HG03039 (cell line): Measurements from ENCODE around the gene WDHD1.
"Not testable (repeated sequence)": the region's sequence is repeated elsewhere in the genome, so short reads cannot be mapped to it uniquely, and the experiment has no call there.

ENCODE experiments used
- ATAC-seq: cut with Tn5 transposase; IDR thresholded peaks from one replicate; pipeline ENCODE4 v1.9.1; 2021; ENCODE audit warnings: mild to moderate bottlenecking, moderate library complexity; ENCODE audit not compliant: unreplicated experiment

WDHD1 gene, protein sequence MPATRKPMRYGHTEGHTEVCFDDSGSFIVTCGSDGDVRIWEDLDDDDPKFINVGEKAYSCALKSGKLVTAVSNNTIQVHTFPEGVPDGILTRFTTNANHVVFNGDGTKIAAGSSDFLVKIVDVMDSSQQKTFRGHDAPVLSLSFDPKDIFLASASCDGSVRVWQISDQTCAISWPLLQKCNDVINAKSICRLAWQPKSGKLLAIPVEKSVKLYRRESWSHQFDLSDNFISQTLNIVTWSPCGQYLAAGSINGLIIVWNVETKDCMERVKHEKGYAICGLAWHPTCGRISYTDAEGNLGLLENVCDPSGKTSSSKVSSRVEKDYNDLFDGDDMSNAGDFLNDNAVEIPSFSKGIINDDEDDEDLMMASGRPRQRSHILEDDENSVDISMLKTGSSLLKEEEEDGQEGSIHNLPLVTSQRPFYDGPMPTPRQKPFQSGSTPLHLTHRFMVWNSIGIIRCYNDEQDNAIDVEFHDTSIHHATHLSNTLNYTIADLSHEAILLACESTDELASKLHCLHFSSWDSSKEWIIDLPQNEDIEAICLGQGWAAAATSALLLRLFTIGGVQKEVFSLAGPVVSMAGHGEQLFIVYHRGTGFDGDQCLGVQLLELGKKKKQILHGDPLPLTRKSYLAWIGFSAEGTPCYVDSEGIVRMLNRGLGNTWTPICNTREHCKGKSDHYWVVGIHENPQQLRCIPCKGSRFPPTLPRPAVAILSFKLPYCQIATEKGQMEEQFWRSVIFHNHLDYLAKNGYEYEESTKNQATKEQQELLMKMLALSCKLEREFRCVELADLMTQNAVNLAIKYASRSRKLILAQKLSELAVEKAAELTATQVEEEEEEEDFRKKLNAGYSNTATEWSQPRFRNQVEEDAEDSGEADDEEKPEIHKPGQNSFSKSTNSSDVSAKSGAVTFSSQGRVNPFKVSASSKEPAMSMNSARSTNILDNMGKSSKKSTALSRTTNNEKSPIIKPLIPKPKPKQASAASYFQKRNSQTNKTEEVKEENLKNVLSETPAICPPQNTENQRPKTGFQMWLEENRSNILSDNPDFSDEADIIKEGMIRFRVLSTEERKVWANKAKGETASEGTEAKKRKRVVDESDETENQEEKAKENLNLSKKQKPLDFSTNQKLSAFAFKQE

DNA sequence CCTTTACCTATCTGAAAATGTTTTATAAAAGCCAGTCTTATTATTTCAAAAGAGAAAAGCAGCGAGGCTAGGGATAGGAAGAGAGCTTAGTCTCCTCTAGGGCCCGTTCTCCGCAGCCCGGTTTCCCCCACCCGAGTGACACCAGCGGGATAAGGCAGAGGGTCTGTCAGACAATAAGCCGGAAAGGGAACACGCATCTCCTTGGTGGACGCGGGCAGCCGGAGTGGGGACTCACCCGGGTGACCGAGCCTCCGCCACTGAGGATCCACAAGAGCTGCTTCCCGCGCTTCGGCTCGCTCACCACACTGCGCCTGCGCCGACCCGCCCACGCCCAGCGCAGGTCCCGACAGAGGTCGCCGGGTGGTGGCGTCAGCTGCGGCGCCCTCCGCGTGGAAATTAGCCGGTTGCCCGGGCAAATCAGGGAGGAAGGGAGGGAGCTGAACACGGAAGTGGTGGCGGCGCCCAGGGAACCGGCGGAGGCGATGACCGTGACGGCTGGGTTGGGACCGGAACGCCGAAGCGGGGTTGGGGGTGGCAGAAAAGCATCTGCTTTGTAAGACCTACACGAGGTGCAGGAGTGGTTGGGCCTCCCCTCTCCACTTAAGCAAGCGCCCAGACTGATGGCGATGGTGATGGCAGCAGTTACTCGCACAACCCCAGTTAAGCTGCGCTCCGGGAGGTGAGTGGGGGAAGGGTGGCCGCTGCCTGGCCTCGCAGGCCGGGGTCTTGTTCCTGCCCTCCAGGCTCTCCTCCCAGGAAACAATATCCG lies at the start of gene WDHD1, which contains the start of gene SOCS4:
Gene WDHD1, minus strand, starts transcription at position 307 of the 769 bp plus-strand sequence. CDS start 312 bp downstream, outside the sequence.
Gene SOCS4, plus strand, starts transcription at position 444 of the 769 bp plus-strand sequence. CDS start 15,806 bp downstream, outside the sequence.
- peak; percentile 87 for ATAC-seq

DNA sequence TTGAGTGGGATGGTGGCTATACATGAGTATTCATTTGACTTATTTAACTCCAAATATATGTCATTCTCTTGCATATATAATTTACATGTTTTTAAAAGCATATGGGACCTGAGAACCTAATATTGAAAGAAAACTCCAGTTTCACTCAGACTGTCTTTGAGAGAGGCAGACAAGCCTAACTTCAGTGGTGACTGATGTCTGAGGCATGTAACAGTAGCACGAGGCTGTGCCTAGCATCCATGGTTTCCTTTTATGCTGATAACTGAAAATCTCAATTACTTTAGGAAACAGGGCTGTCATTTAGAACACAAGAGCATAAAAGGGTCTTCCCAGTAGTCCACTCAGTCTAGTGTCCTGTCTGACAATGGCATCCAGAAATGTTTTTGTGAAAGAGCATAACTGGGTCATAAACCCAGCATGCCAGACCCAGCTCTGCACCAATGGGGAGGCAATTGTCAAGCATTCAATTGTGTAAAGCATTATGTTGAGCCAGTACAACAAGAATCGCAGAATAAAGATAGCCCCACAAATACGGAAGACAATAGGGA lies 48.8 kb upstream of the WDHD1 start:
- ATAC-seq: no peak

DNA sequence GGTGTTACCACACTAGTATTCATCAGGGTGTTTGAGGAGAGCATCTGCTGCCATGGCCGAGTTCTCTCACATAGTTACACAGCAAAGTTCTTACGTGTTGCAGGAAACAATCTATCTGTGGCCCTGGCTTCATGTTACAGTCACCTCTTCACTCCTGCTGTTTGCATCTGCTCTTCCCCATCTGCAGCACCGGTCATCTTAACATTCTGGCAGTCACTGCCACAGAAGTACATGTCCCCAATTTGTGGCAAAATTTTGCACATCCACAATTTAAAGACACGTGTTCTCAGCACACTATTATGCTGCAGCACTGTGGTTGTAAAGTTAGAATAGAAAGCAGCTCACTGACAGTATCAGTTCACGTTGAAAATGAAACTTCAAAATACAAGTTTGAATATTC lies 47.8 kb upstream of the WDHD1 start:
- no peak for ATAC-seq

DNA sequence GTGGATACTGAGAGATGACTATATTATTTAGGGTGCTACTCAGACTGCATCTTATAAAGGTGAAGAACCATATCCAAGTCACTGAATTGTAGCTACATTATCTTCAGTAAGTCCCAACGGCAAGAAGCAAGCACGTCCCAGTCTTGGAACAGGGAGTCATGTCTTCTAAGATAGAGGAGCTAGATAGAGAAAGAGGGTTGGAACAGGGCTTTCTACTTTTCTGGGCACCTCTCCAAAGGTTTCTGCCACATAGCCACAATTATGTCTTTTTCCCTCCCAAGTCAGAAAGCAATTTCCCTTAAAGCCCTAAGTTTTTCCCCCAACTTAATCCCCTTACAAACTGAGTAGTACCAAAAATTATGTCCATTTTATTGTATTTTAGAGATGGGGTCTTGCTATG lies 47.0 kb upstream of the WDHD1 start:
- ATAC-seq: no peak

DNA sequence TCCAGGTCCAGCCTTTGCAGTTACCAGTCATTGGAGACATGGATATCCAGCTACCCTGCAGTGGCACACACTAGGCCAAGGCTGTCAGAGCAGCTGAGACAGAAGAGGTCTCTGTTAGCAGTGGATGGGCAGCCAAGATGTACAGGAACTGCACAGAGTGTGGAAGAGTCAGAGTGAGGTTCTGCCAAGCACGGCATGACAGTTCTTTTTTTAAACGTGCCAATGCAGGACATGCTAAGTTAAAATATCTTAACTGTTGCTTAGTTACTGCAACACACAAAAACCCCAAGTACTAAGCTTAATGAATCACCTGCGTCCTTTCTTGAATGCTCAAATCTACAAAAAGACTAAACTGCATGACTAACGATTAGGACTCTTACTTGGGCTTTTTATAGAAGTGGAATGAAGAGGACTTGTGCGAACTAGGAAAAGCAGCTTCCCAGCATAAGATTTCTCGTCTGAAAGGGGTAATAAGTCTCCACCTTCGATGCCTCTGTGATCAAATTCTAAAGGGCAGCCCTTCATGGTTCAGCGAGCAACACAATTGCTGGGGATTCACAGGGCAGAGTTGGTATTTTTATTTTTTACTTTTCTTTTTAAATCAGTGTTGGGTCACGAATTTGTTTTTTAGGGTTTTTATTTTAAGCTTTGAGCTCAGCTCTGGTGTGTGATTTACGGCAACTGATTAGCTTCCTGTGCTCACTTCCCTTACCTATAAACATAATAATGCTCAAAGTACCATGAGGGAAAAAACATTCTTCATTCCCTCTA lies 45.2 kb upstream of the WDHD1 start:
- ATAC-seq: no peak

DNA sequence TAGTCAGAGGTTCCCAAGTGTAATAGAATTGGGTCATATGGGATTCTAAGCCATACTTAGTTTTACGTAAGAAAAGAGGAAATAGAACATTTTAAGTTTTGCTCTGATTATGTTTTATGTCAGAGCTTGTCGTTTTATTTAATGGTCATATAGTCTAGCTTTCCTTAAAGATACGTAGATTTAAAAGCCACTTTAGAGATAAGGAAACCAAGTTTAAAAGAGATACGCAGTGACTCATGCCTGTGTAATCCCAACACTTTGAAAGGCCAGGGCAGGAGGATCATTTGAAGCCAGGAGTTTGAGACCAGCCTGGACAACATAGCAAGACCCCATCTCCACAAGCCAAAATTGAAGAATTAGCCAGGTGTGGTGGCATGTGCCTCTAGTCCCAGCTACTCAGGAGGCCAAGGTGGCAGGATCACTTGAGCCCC lies 44.1 kb upstream of the WDHD1 start:
- ATAC-seq: no peak

DNA sequence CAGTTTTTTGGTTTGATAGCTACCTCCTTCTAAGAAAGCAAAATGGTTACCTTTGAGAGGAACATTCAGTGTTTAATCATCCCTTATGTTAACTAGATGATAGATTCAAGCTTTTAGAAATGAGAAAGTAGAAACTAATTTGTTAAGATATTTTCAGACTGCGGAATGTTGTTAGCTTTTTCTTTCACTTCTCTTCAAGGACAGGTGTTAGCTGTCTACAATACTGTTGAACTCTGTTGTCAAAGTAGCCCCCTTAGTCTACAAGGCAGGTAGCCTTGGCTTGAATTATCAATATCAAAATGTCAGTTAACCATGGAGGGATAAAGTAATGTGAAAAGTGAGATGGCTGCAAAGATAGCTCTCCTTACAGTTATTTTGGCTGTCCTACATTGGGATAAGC lies 39.3 kb upstream of the WDHD1 start:
- ATAC-seq: no peak

DNA sequence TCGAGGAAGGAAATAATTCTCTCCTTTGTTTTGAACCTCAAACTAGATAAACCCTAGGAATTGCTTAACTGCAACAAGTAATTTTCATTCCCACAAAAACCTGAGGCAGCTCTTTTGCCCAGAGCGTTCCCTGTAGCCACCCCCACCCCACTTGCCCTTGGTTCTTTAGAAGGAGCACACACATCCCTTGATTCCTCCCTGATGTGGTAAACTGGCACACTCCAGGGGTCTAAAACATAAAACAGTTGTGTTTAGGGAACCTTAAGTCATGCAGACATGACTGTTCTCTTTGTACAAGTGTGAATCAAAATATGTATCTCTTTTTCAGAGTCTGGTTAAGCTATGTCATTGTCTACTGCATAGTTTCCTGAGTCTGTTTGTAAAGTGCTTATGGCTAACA lies 38.5 kb upstream of the WDHD1 start:
- ATAC-seq: no peak

DNA sequence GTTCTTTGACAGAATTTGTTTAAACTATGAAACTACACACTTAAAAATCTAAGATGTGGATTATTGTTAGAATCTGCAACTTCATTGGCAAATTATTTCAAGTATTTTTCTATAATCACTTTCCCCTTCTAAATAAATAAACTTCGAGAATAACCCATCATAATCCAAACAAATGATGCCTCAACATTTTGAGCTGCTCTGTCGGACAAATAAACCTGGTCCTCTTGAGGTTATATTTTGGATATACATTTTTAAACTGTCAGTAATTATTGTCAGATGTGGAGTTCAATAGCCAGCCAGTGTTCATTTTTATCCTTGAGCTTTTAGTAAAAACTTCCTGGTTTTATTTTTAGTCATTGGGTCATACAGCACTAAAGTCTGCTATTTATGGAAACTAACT lies 38.0 kb upstream of the WDHD1 start:
- ATAC-seq: not testable (repeated sequence)

DNA sequence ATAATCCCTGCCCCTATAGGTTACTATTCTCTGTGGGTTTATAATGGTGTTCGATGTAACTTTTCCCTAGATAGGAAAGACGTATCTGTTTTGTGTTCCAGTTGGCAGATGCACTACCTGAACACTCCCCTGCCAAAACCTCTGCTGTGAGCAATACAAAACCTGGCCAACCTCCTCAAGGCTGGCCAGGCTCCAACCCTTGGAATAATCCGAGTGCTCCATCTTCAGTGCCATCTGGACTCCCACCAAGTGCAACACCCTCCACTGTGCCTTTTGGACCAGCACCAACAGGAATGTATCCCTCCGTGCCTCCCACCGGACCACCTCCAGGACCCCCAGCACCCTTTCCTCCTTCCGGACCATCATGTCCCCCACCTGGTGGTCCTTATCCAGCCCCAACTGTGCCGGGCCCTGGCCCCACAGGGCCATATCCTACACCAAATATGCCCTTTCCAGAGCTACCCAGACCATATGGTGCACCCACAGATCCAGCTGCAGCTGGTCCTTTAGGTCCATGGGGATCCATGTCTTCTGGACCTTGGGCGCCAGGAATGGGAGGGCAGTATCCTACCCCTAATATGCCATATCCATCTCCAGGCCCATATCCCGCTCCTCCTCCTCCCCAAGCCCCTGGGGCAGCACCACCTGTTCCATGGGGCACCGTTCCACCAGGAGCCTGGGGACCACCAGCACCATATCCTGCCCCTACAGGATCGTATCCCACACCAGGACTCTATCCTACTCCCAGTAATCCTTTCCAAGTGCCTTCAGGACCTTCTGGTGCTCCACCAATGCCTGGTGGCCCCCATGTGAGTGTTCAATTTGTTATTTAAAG lies 35.8 kb upstream of the WDHD1 start:
- ATAC-seq: no peak

DNA sequence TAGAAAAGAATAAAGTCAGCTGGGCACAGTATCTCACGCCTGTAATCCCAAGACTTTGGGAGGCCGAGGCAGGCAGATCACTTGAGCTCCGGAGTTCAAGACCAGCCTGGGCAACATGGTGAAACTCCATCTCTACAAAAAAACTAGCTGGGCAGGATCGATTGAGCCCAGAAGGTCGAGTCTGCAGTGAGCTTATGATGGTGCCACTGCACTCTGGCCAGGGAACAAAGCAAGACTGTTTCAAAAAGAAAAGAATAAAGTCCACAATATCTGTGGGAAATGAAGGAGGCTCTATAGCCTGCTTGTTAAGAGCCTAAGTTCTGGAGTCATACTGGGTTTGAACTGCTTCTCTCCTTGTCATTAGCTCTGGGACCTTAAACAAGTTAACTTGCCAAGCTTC lies 32.4 kb upstream of the WDHD1 start:
- no peak for ATAC-seq

DNA sequence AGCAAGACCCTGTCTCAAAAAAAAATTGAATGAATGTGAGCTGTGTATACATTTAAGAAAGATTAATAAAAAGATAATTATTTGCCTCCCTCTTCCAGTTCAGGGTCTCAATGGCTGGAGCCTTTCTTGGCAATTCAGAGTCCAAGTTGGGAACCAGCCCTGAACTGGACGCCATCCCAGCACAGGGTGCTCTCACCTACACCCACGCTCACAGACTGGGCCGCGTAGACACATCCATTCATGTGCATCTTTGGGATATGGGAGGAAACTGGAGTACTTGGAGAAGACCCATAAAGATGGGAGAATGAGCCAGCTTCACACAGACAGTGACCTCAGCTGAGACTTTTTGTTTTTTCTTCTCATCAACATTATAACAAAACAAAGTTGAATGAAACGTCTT lies 31.0 kb upstream of the WDHD1 start:
- ATAC-seq: no peak

DNA sequence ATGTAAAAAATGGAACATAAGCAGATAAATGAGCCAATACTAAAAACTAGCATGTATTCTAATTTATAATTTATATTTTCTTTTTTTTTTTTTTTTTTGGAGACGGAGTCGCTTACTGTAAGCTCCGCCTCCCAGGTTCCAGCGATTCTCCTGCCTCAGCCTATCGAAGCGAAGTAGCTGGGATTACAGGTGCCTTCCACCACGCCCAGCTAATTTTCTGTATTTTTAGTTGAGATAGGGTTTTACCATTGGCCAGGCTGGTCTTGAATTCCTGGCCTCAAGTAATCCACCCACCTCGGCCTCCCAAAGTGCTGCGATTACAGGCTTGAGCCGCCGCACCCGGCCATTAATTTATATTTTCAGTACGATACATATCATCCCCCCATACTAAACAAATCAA lies 27.2 kb upstream of the WDHD1 start:
- no peak for ATAC-seq

DNA sequence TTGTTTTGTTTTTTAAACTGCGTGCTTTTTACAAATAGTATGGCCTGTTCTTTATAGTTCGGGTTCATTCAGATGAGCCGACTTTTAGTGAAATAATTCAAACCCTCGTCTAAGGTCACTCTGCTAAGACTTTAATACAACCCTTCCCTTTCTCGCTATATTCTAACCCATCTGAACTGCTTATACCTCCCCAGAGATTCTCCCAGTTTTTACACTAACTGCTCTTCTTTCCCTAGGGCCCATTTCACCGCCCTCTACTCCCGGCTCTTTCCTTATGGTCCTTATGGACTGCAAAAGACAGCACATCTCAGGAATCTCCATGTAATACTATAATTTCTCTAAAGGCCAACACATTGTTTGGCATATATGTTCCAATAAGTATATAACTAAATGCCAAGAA lies 26.6 kb upstream of the WDHD1 start:
- ATAC-seq: no peak

DNA sequence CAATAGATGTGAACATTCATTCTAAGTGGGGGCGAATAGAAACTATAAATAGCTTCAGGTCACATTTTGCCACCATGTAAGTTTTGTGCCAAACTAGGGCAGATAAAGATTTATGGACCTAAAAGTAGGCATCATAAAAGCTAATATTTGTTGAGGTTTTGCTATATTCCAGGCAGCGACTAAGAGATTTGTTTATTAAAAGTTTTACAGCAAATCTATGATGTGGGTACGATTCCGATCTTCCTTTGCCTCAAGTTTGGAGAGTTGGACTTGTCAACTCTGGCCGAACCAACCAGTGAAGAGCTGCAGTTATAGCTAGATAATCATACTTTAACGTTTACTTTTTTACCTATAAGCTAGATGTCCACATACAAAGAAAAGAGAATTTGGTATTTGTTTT lies 26.1 kb upstream of the WDHD1 start:
- no peak for ATAC-seq

DNA sequence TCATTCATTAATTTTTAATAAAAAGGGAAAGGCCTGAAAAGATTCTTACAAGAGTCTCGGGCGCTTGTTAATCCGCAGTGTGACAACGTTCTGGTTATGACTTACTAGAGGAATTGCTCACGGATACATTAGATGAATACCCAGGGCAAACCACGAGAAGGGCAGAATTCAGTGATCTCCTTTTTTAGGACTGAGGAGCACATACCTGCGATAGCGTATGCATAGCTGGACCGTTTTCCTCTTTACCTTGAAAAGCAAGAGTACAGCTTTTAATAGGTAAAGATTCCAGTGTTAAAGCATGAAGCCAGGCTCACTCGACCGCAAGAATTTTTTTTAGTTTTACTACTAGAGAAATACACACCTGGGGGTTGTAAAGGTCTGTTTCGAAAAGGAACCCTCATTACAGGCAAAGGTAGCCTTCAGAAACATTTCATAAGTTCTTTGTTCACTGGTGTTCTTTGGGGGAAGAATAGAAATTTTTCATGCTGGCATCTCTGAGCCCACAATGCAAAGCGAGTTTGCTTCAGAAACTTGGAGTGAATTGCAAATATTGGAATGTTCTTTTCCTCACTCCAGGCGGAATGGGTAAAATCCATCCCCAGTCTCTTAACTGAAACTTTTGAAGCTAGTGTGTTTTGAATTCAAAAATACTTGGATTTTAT lies 25.5 kb upstream of the WDHD1 start:
- ATAC-seq: peak; percentile 14

DNA sequence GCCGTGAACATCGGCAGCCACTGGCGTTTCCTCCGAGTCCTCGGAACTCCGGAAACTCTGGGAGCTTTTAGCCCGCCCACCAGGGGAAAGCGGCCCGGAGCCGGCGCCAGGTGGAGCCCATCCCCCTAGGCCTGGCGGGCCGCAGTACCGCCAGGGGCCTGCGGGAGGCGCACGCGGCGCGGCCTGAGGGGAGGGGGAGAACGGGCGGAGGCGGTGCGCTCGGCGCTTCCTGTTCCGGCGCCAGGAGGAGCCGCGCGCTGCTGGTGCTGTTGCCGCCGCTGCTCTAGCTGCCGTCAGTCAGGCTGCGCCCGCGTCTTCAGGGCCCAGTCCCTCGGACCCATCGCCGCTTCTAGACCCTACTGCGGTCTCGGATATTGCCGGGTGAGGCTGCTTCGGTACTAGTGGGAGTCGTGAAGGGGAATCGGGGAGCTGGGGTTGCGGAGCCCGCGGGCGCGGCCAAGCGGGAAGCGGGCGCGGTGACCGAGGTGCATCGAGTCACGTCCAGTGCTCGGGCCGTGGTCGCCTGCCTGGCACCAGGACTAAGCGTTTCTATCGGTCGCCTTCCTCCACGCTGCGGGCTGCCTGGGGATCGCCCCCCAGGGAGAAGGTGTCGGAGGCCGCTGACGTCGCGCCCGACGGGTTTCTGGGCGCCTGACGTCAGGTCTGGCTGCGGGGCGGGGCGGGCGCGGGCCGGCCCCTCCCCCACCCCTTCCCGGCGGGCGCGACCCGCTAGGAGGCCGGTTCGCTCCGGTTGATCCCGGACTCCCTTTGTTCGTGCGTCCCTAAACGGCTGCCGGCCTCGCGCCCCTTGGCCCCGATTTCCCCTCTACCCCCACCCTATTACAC lies 24.7 kb upstream of the WDHD1 start, which contains the start of gene MAPK1IP1L:
Gene MAPK1IP1L, plus strand, starts transcription at position 225 of the 846 bp plus-strand sequence. CDS start 10,037 bp downstream, outside the sequence.
- ATAC-seq: peak; percentile 80
